Measurements from ENCODE around the gene TWF1. TPM values are rescaled to one million over a fixed set of nuclear protein-coding genes. Genes with fewer than 3 reads are reported as not detected.

Gene TWF1
- total and polyA plus RNA-seq, 2 experiments from 2014 or later: 31.3 to 52.1 TPM

- TF ChIP-seq ZNF462 (CRISPR knock-in tag; IDR thresholded peaks at IDR 0.05) (no peak), ETS1 (IDR thresholded peaks at IDR 0.05) (no peak)
These were observed 6.8 kb upstream of the TWF1 start (continued) for GRCh38 chr12:43812926-43813325.

GRCh38 chr12:43812057-43812456 lies 5.9 kb upstream of the TWF1 start:
- H3K27me3 Mint-ChIP-seq (ENCODE audit: insufficient read depth, low read depth, poor library complexity): no peaks in the 10 kb centered on the region
- Histone ChIP-seq H3K4me1 (ENCODE audit: insufficient read depth) (no peaks in the 10 kb centered on the region), H3F3A (replicated peaks; ENCODE audit: low read depth) (no peaks in the 10 kb centered on the region), H3K4me3 (no peak overlapping the region), H3K4me2 (no peak overlapping the region), H2AFZ (peak overlapping the region; percentile 2; the same call in 1 of the 2 replicates), H3K27me3 (ENCODE audit: insufficient read depth) (no peaks in the 10 kb centered on the region), H3K9me2 (ENCODE audit: insufficient read depth) (no peaks in the 10 kb centered on the region), H3K36me3 (ENCODE audit: insufficient read depth) (no peaks in the 10 kb centered on the region), H4K20me1 (replicated peaks; ENCODE audit: insufficient read depth) (no peaks in the 10 kb centered on the region), H3K79me2 (replicated peaks; ENCODE audit: insufficient read depth) (no peaks in the 10 kb centered on the region), H3K27ac (ENCODE audit: low read depth) (no peak overlapping the region)
- H3K4me1 Mint-ChIP-seq: peaks cover 3% of the 10 kb centered on the region; the same call in 1 of the 3 replicates
- H3K9me3 Mint-ChIP-seq: no peaks in the 10 kb centered on the region
- DNase-seq (ENCODE audit: low spot score) (no peak), ATAC-seq (no peak)
- no peaks in the 10 kb centered on the region for H3K36me3 Mint-ChIP-seq (ENCODE audit: low read depth)
- H3K4me3 Mint-ChIP-seq: no peak overlapping the region
- H3K27ac Mint-ChIP-seq: no peak overlapping the region
- no peak for TF ChIP-seq NANOG (IDR thresholded peaks at IDR 0.05; ENCODE audit: borderline replicate concordance)
- no peak for TF ChIP-seq EZH2phosphoT487 (IDR thresholded peaks at IDR 0.05; ENCODE audit: unreplicated experiment)
- no peak for TF ChIP-seq JUNB (IDR thresholded peaks at IDR 0.05; ENCODE audit: unreplicated experiment)
- TF ChIP-seq EZH2 (IDR thresholded peaks at IDR 0.05; ENCODE audit: low read depth, unreplicated experiment): no peak
- no peak for TF ChIP-seq CTCF (conservative IDR thresholded peaks at IDR 0.05; ENCODE audit: low read depth in 2 of 2)
- no peak for TF ChIP-seq ETS1 (IDR thresholded peaks at IDR 0.05)
- no peak for TF ChIP-seq CREB1 (CRISPR knock-in tag; IDR thresholded peaks at IDR 0.05; ENCODE audit: low read depth)
- no peak for TF ChIP-seq POLR2AphosphoS5 (IDR thresholded peaks at IDR 0.05; ENCODE audit: low read depth)
- no peak for TF ChIP-seq REST (IDR thresholded peaks at IDR 0.05; ENCODE audit: unreplicated experiment)
- no peak for TF ChIP-seq ZNF331 (CRISPR knock-in tag; IDR thresholded peaks at IDR 0.05; ENCODE audit: low read depth)
- TF ChIP-seq ZNF114 (CRISPR knock-in tag; IDR thresholded peaks at IDR 0.05): no peak
